ENCODE data around the gene MESP2. TPM values are rescaled to one million over a fixed set of nuclear protein-coding genes. Genes with fewer than 3 reads are reported as not detected.

MESP2 gene
- total RNA-seq, 1 experiment from 2014 or later: not detected

DNA sequence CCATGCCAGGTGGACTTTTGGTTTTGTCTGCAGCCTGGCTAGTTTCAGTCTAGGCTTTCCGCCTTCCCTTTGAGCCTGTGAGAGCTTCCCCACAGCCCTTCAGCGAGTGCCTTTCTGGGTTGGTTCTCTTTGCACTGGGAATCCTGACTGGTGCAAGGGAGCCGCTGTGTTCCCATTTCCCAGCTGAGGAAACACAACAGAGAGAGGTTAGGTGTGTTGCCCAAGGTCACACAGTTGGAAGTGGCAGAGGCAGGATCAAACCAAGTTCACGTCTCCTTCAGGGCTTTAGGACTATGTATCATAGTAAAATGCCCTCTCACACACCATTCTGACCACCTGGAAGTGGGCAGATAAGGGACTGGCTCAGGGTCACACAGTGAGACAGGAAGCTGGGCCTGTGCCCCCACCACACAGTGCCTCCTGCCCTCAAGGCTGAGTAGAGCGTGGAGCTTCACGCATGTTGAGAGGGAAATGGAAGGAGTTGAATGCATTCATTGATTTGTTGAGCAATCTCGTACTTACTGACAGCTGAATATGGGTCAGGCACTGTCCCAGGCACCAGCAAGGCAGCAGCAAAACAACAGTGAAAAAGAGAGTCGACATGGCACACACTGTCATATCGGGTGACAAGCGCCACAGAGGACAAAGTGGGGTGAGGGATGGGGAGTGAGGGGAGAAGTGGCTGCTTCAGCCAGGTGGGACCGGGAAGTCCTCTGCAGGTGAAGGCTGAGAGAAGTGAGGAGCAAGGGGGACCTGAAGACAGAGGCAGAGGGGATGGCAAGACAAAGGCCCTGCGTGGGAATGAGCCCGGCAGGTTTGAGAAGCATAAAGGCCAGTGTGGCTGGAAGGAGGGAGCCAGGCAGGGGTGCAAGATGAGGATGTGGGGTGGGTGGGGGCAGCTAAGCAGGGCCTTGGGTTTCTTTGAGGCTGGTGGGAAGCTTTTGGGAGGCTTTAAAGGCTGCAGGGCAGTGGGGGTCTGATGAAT, 50.8 kb downstream of the MESP2 start:
- DNase-seq: no peak
- BruUV-seq (replicated peaks): no TSS peak
- Mint-ChIP-seq H3K4me3 (ENCODE audit: low read depth, unreplicated experiment) (no peak overlapping the region), H3K4me1 (ENCODE audit: low read depth, unreplicated experiment) (peaks cover 30% of the 10 kb centered on the region), H3K27ac (ENCODE audit: unreplicated experiment) (no peak overlapping the region), H3K27me3 (ENCODE audit: unreplicated experiment) (no peaks in the 10 kb centered on the region), H3K36me3 (ENCODE audit: insufficient read depth, unreplicated experiment) (peaks cover 17% of the 10 kb centered on the region), H3K9me3 (ENCODE audit: low read depth, unreplicated experiment) (no peaks in the 10 kb centered on the region)
- intact Hi-C loops (cut with micrococcal nuclease; ENCODE audit: unreplicated experiment): no loop called here
- TF ChIP-seq, protein P1, sequence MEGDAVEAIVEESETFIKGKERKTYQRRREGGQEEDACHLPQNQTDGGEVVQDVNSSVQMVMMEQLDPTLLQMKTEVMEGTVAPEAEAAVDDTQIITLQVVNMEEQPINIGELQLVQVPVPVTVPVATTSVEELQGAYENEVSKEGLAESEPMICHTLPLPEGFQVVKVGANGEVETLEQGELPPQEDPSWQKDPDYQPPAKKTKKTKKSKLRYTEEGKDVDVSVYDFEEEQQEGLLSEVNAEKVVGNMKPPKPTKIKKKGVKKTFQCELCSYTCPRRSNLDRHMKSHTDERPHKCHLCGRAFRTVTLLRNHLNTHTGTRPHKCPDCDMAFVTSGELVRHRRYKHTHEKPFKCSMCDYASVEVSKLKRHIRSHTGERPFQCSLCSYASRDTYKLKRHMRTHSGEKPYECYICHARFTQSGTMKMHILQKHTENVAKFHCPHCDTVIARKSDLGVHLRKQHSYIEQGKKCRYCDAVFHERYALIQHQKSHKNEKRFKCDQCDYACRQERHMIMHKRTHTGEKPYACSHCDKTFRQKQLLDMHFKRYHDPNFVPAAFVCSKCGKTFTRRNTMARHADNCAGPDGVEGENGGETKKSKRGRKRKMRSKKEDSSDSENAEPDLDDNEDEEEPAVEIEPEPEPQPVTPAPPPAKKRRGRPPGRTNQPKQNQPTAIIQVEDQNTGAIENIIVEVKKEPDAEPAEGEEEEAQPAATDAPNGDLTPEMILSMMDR (IDR thresholded peaks at IDR 0.05; ENCODE audit: unreplicated experiment): no peak
- CTCF ChIA-PET: interaction anchor here (1.0 kb wide), 1 partner anchor 34 kb away, joined by 3 read pairs; no protein-coding TSS in a partner anchor

DNA sequence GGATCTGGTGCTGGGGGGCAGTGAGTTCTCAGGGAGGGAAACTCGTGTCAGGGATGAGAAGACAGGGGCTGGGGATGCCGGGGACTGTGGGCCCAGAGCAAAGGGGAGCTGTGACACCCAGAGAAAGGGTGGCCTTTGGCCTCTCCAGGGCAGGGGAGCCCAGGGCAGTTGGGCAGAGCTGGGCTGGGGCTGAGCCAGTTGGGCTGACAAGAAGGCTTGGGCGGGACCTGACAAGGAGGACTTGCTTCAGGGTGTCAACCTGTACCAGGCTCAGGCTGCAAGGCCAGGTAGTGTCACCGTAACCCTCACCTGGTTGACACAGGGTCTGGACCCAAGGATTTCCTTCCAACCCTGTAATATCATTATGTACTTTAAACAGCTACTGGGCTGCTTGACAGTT, 51.7 kb downstream of the MESP2 start:
- TF ChIP-seq, protein P1 (IDR thresholded peaks at IDR 0.05; ENCODE audit: unreplicated experiment): no peak
- peaks cover 12% of the 10 kb centered on the region for H3K36me3 Mint-ChIP-seq (ENCODE audit: insufficient read depth, unreplicated experiment)
- intact Hi-C loops (cut with micrococcal nuclease; ENCODE audit: unreplicated experiment): no loop called here
- BruUV-seq (replicated peaks): no TSS peak
- no peak for DNase-seq
- no peak overlapping the region for H3K27ac Mint-ChIP-seq (ENCODE audit: unreplicated experiment)
- CTCF ChIA-PET: interaction anchor here (0.9 to 1.1 kb wide), 4 partner anchors 35 to 88 kb away, joined by 3 read pairs; no protein-coding TSS in a partner anchor
- H3K4me3 Mint-ChIP-seq (ENCODE audit: low read depth, unreplicated experiment): no peak overlapping the region
- peaks cover 22% of the 10 kb centered on the region for H3K4me1 Mint-ChIP-seq (ENCODE audit: low read depth, unreplicated experiment)
- H3K9me3 Mint-ChIP-seq (ENCODE audit: low read depth, unreplicated experiment): no peaks in the 10 kb centered on the region
- no peaks in the 10 kb centered on the region for H3K27me3 Mint-ChIP-seq (ENCODE audit: unreplicated experiment)

Other genes starting within 250 kb of the MESP2 start
- 41.7 and 45.2 TPM in 2 replicates for gene TICRR, start 200.9 kb upstream of the MESP2 start, total RNA-seq (2022)
- gene KIF7, start 120.9 kb upstream of the MESP2 start, total RNA-seq (2022): 1.4 and 1.7 TPM in 2 replicates
- 0.35 and 0.37 TPM in 2 replicates for gene PLIN1, start 97.0 kb upstream of the MESP2 start, total RNA-seq (2022)
- 6.7 and 8.0 TPM in 2 replicates for gene PEX11A, start 85.6 kb upstream of the MESP2 start, total RNA-seq (2022)
- not detected in 2 replicates for gene WDR93, start 85.5 kb upstream of the MESP2 start, total RNA-seq (2022)
- gene MESP1, start 25.1 kb upstream of the MESP2 start, total RNA-seq (2022): 5.3 and 5.9 TPM in 2 replicates
- gene ANPEP, start 38.5 kb downstream of the MESP2 start, total RNA-seq (2022): 0.68 and 1.8 TPM in 2 replicates
- 46.2 and 51.9 TPM in 2 replicates for gene AP3S2, start 117.7 kb downstream of the MESP2 start, total RNA-seq (2022)
- 19.1 and 20.1 TPM in 2 replicates for gene ARPIN, start 136.6 kb downstream of the MESP2 start, total RNA-seq (2022)
- gene ZNF710, start 225.0 kb downstream of the MESP2 start, total RNA-seq (2022): 14.3 and 15.4 TPM in 2 replicates

All from Calu3 (cell line).